OCI-LY1 (cell line): ENCODE data around the gene RASIP1.

ENCODE experiments used
- CTCF ChIP-seq: fragments of 200-600 bp; sonication (generic), shearing (Covaris generic); IDR thresholded peaks from 2 replicates; pipeline ENCODE4 v1.5.1; 2017; ENCODE audit warnings: mild to moderate bottlenecking, antibody characterized with exemption, low read length, moderate library complexity, mixed read lengths
- EZH2 ChIP-seq: fragments of 200-600 bp; sonication (generic), shearing (Covaris generic); IDR thresholded peaks from 2 replicates; pipeline ENCODE4 v1.8.0; 2017; ENCODE audit warnings: borderline replicate concordance, mixed run types, mild to moderate bottlenecking, antibody characterized with exemption, low read length, moderate library complexity, mixed read lengths

GRCh38 chr19:48742096-48742495 is 1.7 kb upstream of the RASIP1 start:
- no peak for TF ChIP-seq CTCF
- no peak for TF ChIP-seq EZH2
